ENCODE results near the gene ABCF1.
A peak's percentile ranks its signal among the peaks of the same experiment; 100 is the strongest.
"Not testable (repeated sequence)": the region's sequence is repeated elsewhere in the genome, so short reads cannot be mapped to it uniquely, and the experiment has no call there.

ABCF1 gene

GRCh38 chr6:30571075-30571761, at the start of gene ABCF1:
Gene ABCF1 (plus strand): TSS chr6:30571442. CDS start chr6:30571488, 46 bp downstream.
- peak; percentile 96 for DNase-seq

DNA sequence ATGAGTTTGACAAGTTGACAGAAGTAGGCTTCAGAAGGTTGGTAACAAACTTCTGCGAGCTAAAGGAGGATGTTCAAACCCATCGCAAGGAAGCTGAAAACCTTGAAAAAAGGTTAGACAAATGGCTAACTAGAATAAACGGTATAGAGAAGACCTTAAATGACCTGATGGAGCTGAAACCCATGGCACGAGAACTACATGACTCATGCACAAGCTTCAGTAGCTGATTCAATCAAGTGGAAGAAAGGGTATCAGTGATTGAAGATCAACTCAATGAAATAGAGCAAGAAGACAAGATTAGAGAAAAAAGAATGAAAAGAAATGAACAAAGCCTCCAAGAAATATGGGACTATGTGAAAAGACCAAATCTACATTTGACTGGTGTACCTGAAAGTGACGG, 49.3 kb upstream of the ABCF1 start:
- peak; percentile 32 for DNase-seq

DNA sequence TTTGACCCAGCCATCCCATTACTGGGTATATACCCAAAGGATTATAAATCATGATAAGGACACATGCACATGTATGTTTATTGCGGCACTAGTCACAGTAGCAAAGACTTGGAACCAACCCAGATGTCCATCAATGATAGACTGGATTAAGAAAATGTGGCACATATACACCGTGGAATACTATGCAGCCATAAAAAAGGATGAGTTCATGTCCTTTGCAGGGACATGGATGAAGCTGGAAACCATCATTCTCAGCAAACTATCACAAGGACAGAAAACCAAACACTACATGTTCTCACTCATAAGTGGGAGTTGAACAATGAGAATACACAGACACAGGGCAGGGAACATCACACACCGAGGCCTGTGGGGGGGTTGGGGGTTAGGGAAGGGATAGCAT, 44.8 kb upstream of the ABCF1 start:
- DNase-seq, result not testable (repeated sequence)

DNA sequence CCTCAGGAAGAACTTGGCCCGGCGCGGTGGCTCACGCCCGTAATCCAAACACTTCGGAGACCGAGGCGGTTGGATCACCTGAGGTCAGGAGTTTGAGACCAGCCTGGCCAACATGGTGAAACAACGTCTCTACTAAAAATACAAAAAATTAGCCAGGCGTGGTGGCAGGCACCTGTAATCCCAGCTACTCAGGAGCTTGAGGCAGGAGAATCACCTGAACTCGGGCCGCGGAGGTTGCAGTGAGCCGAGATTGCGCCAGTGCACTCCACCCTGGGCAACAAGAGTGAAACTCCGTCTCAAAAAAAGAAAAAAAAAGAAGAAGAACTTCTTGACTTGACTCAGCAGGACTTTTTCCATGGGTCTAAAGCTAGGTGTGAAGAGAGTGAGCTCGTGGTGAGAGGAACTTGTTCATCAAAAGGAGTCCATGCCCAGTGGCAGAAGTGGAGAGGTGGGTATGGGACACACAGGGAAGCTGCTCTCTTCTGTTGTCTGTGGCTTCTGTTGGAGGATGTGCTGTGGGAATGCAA, 41.8 kb upstream of the ABCF1 start:
- not testable (repeated sequence) for DNase-seq

GRCh38 chr6:30530014-30530413, 41.2 kb upstream of the ABCF1 start:
- DNase-seq, result no peak

DNA sequence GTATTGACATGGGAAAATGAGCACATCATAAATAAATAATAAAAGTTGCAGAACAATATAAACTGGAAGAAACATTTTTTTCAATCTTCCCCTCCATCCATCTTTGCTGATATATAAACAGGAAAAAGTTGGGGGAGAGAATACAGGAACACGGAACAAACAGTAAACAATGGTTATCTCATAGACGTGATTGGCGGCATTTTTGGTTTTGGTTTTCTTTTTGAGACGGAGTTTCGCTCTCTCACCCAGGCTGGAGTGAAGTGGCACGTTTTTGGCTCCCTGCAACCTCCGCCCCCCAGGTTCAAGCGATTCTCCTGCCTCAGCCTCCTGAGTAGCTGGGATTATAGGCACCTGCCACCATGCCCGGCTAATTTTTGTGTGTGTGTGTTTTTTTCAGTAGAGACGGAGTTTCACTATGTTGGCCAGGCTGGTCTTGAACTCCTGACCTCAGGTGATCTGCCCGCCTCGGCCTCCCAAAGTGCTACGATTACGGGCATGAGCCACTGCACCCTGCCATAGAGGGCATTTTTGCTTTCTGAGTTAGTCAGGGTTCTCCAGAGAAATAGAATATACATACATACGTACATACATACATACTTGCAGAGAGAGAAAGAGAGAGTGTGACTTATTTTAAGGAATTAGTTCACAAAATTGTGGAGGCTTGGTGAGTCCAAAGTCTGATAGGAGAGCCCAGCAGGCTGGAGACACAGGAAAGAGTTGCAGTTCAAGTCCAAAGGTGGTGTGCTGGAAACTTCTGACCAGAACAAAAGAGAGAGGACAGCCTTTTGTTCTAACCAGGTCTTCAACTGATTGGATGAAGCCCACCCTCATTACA, 37.6 kb upstream of the ABCF1 start:
- DNase-seq, result no peak

- DNase-seq, result no peak
These were observed 33.3 kb upstream of the ABCF1 start for GRCh38 chr6:30537931-30538330.

DNA sequence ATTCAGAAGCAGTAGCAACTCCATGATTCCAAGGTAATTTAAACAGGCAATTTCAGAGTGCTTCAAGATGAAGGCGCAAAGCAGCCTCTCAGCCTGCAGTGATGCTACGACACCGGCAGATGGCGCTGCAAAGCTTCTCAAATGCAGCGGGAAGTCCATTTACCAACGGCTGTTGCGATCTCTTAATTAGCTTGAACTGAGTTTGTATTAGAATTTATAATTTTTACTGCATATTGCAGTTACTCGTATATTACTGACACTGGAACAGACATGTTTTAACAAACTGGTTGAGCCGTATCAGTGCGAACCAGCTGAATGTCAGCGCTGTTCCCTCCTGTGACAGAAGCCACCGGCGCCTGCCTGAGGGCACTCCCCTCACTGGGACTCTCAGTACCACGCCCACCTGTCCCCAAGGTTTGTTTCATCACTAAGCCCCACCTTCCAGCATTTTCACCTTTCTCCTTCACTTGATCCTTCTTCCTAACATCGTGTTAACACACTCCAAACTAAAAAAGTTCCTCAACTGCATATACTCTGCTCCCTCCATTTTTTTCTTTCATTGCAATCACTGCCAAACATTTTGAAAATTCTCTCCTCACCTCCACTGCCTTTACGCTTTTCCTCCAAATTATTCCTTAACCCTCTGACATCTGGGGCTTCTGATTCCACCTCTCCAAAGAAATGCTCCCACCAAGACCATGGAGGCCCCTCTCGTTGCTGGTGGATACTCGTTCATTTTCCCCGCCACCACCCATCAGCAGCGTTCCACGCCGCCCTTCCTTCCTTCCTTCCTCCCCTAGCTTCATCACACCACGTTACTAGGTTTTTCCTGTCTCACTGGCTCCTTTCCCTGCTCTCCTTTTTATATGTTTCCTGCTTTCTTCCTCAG, 29.5 kb upstream of the ABCF1 start:
- peak; percentile 78 for DNase-seq

- no peak for DNase-seq
These were observed 28.9 kb upstream of the ABCF1 start for GRCh38 chr6:30542404-30542725.

DNA sequence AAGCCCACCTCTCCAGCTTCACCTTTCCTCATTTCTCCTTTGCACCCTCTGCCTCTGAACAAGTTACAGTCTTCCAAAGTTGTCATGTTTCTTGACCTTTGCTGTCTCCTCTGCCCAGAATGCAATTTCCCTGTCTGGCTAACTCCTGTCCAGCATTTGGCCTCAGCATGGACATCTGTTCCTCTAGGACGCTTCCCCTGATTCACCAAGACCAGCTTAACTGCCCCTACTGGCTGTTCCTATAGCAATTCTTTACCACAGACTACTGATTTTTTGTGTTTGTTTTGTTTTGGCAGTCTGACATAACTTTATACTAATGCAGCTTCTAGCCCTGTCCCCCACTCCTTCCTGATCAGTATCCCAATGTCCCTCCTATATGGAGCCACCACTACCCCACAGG, 28.3 kb upstream of the ABCF1 start:
- no peak for DNase-seq

- DNase-seq, result no peak
These were observed 27.4 kb upstream of the ABCF1 start for GRCh38 chr6:30543821-30544220.

- DNase-seq, result peak; percentile 76
These were observed 26.5 kb upstream of the ABCF1 start for GRCh38 chr6:30544666-30545272.

DNA sequence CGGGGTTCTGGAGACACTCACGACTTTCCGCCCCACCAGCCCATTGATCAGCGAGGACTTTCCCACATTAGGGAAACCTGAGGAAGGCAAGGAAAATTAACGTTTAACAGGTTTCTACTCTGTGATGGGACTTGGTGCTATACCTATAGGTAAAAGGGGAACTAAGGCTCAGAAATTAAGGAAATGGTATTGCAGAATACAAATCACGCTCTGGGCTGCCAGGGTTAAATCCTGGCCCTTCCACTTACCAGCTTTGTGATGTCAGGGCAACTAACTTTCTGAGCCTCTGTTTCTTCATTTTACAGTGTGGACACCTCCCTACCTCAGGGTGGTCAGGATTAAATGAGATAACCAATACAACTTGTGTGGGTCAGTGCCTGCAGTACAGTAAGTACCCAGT, 23.8 kb upstream of the ABCF1 start:
- DNase-seq, result no peak

DNA sequence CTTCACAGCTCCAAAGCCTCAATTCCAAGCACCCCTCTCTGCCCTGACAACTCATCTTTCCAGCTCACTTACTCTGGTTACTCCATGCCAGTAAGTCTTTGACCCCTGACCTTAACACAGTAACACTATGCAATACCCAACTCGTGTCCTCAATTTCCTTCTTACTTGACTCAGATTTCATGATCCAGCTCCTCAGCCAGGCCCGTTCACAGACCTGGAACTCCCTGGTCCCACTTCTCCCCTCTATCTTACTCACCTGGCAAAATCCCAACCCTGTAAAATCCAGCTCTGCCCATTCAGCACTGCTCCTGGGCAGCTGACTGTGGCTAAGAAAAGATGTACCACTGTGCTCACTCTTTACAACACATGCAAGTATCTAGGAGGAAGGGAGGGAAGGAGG, 22.9 kb upstream of the ABCF1 start:
- DNase-seq, result peak; percentile 48

GRCh38 chr6:30554404-30554803, 16.8 kb upstream of the ABCF1 start:
- DNase-seq, result no peak

DNA sequence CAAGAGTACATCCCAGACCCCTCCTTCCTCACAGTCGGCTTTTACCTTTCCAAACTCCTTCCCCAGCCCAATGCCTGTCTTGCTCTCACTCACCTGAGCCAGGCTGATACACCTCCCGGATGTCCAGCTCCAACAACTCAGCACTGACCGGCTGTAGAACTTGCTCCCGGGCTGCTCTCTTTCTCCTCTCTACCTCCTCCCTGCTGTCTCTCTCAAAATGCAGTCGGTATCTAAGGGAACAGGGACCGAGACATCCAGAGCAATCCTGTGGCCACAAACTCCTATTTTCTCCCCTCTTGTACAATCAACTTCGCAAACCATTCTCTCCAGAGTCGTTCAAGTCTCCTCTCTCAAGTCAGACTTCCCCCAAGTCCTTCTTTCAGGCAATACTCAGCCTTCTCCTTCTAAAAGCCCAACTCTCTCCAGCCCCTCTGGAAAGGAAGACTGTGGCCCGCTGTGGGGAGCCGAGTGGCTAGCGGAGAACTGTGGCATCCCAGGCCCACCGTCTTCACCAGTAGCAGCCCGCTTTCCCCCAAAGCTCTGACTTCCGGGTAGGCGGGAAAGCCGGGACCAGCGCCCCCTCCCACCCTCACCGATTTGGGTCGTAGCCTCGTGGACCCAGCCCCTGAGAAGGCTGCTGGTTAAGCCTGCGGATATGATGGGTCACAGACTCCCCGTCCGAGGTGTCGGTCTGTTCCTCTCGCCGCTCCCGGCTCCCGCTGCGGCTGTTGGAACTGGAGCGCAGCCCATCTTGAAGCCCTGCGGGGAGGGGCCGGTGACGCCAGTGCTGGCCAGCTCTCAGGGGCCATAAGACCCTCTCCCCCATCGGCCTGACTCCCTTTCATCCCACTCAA, 16.1 kb upstream of the ABCF1 start:
- DNase-seq, result peak; percentile 47

- no peak for DNase-seq
These were observed 15.5 kb upstream of the ABCF1 start for GRCh38 chr6:30555816-30556065.

GRCh38 chr6:30556066-30556905, 15.0 kb upstream of the ABCF1 start, which contains the start of gene GNL1:
Gene GNL1 (minus strand): TSS chr6:30556489. CDS start chr6:30556203, 286 bp downstream.
- peak; percentile 88 for DNase-seq

DNA sequence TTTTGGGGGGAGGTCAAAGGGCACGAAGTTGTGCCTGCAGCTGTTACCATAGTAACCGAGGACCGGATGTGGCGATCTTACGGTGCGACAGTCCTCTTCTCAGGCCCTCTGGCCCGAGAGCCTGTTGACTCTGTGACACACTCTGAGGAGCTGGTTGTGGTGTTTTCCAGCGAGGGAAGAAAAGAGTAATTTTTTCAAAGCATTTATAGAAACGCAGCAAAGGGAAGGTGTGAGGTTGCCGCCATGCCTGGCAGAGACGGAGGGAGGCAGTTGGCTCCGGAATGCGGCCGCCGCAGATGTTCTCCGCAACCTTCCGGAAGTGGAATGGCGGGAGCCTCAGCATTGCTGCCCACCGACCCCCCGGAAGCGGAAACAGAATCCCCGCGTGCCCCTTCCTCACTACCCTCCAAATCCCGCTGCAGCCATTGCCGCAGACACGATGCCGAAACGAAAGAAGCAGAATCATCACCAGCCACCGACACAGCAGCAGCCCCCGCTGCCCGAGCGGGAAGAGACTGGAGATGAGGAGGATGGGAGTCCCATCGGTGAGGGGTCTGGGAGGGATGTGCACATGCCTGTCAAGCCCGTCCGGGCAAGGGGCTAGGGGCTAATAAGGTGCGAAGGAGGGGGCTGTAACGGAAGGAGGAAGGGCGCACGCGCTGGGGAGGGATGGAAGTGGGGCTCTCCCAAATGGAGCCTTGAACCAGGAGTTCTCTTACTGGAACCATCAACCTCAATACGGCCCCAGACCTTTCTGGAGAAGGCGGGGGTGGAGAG, 14.1 kb upstream of the ABCF1 start, which contains the start of gene PRR3:
TSS of gene PRR3 (plus strand) at position 390 of the 777 bp plus-strand sequence. CDS start at position 440, 50 bp downstream.
- DNase-seq, result peak; percentile 90

- no peak for DNase-seq
These were observed 13.6 kb upstream of the ABCF1 start for GRCh38 chr6:30557683-30557981.

Data from EL (cell line).